ENCODE data around the gene TTBK1.

The TTBK1 gene

DNA sequence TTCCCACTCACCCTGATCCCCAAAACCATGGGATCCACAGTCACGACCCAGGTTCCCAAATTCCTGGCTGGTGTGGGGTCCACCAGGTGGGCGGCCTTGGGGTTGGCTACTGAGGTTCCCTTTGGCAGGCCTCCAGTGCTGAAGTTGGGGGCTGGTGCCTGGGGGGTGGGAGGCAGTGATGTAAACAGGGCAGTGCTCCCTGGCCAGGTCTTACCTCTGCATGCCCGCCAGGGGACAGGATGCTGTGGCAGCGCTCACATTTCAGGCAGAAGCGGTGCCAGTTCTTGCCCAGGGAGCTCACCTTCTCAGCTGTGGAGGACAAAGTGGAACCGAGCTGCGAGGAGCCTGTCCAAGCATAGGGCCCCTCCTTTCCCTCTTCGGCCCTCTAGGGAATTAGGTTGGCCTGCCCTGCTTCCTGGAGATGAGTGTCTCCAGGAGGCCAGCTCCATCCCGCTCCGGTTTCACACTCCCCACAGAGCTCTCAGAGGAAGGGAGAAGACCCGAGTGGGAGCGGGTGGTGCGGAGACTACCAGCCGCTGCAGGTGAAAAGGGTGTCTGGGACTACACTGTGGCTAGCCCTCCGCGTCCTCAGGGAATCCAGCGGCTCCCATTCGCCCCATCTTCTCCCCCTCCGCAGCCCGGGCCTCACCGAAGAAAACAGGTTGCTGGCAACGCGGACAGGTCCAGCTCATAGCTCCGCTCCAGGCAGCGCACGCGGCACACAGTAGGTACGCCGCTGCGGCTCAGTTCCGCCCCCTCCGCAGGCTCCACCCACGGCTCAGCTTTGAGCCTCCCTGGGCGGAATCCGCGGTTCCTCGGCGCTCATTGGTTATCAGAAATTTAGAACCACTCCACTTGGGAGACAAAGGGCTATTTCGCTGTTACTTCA is 65.1 kb downstream of the TTBK1 start, which contains the start of gene CRIP3:
TSS of gene CRIP3 (minus strand) at position 726 of the 889 bp plus-strand sequence. CDS start at position 692, 34 bp downstream.
- peak; percentile 76 for DNase-seq

GRCh38 chr6:43308990-43309477 is 65.8 kb downstream of the TTBK1 start:
- no peak for DNase-seq

- no peak for DNase-seq
Observed at GRCh38 chr6:43310134-43310533, 66.9 kb downstream of the TTBK1 start.

DNA sequence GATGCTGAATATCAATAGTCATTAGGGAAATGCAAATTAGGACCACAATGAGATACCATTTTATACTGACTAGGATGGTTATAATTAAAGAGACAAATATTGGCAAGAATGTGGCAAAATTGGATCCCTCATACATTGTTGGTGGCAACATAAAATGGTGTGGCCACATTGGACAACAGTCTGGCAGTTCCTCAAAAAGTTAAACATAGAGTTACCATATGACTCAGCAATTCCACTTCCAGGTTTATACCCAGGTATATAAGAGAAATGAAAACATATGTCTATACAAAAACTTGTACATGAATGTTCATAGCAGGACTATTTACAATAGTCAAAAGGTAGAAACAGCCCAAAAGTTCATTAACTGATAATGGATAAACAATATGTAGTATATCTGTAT is 67.3 kb downstream of the TTBK1 start:
- no peak for DNase-seq

GRCh38 chr6:43311666-43312065 is 68.4 kb downstream of the TTBK1 start:
- no peak for DNase-seq

- DNase-seq = no peak
Observed at GRCh38 chr6:43313813-43314212, 70.5 kb downstream of the TTBK1 start.

DNA sequence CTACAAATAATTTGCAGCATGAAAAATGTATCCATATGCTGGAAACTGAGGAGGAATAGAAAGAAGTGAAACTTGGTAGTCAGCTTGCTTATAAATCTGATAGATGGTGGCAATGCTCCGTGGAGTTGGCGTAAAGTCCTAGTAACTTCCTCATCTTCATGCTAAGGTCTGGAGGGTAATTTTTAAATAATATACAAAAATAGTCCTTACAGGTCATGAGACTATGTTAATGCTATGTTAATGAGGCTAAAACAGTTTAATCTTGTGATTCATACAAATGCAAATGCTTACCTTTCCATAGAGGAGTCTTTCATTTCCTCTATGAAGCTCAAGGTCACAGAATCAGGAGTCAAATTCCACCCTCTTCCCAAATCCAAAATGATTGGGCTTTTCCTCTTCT is 74.7 kb downstream of the TTBK1 start:
- no peak for DNase-seq

DNA sequence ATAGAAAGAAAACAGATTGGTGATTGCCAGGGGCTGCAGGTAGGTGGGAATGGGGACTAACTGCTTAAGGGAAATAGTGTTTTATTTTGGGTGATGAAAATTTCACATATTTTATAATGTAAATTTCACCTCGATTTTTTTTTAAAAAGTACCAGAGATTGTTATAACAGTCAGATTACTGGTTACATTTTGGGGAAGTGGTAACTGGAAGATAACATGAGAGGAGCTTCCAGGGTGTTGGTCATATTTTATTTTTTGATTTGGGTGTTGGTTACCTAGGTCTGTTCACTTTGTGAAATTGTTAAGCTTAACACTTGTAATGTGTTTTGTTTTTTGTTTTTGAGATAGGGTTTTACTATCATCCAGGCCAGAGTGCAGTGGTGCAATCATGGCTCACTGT is 82.6 kb downstream of the TTBK1 start:
- DNase-seq = no peak

GRCh38 chr6:43328528-43328927 is 85.2 kb downstream of the TTBK1 start:
- no peak for DNase-seq

DNA sequence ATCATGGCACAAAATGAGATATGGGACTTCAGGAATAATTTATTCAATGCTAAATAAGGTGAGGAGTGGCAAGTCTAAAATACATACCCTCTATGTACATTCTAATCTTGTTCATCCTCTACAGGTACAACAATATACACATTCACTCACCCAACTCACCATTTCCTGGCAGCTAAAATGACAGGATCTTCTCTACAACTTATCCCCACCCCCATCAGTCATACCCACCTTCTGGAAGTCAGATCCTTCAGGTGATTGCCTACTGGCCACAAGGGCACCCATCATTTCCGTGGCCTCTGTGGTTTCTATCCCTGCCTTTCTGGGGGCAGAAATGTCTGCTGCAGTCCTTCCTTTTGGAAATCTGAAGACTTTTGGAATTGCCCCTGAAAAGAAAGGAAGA is 88.2 kb downstream of the TTBK1 start:
- no peak for DNase-seq

DNA sequence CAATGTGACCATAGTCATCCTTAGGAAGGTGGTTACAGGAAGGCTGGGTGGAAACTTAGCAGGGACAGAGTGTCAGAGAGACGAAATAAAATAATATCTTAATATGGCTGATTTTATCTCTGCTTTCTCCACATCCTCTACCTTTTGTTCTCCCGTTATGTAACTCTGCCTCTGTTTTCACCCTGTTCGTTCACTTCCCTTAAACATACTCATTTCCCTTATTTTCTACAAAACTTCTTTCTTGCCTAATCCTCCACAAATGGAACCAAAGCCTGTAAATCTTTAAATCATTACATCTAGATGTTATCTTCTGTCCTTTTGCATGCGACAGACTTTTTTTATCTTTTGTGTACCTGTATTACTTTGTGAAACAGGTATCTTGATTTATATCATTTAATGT is 88.6 kb downstream of the TTBK1 start:
- no peak for DNase-seq

DNA sequence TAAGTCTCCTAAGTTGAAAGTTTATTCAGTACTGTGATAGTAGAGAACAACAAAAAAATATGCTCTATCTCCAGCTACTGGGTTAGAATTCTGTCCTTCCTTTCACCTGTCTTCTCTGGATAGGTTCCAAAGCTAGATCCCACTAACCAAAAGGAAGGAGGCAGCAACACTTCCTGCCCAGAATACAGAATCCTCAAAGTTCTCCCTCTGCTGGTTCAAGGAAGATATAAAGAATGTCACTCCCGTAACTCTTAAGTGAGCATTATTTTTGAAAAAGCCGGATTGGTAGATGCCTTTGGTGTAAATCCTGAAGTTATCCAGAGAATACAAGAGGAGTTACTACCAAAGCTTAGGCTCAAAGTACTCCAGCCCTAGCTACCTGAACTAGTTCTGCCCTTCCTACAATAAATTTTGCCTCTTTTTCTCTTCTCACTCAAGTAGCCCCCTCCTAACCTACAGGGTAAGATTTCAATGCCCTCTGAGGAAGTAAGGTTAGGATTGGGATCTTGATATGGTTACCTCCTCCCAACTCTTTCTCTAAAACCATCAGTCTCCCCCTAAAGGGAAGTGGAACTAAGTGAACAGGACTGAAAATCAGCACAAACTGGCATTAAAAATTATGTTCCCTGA is 91.3 kb downstream of the TTBK1 start:
- DNase-seq = peak; percentile 58

DNA sequence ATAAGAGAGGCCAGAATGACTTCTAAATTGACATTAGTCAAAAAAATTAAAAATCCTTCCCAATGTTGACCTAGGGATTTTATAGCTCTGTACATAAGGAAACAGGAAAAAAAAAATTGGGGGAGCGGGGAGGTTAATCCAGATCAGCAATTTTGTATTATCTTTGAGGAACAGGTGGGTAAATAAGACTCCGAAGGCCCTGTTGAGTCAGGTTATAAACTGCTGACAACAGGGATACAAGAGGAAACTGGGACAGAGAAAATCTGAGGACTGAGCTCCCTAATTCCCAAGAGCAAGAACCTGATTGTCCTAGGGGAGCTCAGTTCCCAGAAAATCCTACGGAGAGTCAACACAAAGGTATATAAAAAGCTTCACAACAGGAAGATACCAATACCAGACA is 92.2 kb downstream of the TTBK1 start:
- DNase-seq = no peak

DNA sequence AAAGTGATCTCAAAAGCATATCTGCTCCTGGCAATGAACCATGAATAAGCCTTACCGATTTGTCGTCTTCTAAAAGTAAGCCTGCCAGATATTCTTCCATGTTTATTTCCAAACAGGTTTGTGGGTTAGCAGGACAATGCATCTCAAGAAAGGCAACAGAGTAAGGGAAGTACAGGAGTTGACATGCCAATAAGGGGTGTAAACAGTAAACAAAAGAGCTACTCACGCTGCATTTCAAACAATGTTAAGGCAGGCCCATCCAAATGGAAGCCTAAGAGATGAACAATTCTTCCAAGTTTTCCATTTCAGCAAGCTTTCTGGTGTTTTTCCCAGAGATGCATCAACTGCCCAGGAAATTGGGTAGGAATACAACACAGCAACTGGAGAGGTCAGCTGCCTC is 93.1 kb downstream of the TTBK1 start:
- no peak for DNase-seq
